ENCODE results near the gene MCTP1. TPM values are rescaled to one million over a fixed set of nuclear protein-coding genes. Genes with fewer than 3 reads are reported as not detected.

The MCTP1 gene
- total RNA-seq, 1 experiment from 2014 or later: 0.44 TPM

DNA sequence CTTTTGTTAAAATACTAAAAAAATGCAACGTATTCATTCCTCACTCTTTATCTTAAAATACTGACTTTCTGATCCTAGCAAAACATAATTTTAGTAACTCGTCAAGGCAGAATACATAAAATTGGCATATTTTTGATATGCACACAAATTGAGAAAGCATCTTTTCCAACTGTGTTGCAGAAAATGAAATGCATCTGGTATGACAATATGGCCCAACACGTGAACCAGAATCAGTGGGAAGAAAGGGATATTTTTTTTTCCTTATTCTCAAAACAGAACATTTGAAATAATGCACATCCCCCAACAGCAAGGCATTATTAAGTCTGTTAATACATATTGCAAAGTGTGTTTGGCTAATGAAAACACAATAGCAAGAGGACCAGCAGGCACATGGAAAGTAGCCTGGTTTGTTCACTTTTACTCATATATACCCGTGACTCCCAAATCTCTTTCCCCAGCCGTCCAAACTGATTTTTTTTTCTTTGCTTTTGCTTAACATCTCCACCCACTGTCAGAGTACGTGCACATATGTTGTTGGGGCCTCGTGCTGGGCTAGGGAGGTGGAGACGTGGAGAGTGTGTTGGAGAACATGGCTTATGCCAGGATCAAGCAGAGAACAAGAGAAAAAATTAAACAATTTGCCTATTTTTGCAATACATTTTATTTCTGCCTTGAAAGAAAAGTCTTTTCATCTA lies 4.3 kb downstream of the MCTP1 start (continued):
- TF ChIP-seq, protein P1, sequence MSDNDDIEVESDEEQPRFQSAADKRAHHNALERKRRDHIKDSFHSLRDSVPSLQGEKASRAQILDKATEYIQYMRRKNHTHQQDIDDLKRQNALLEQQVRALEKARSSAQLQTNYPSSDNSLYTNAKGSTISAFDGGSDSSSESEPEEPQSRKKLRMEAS (IDR thresholded peaks at IDR 0.05): no peak
- TF ChIP-seq POLR2A (IDR thresholded peaks at IDR 0.05; ENCODE audit: borderline replicate concordance, extremely low read depth, insufficient read depth, insufficient read length): no peak
- TF ChIP-seq EZH2 (IDR thresholded peaks at IDR 0.05): no peak

DNA sequence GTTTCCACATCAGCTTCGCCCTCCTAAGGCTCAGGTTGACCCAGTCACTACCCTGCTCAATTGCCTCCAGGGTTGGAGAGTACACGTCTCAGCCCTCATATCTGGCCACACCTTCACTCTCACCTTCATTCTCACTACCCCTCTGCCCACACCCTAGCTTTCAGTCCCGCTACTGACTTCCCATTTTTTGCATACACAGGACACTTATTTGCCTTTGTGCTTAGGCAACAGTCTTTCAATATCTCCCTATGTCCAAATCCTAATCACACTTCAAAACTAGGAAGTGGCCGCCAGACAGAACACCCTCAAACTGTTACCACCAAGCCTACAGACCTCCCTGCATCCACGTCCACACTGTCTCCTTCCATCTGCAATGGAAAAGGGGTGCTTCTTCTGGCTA lies 10.9 kb downstream of the MCTP1 start:
- DNase-seq (ENCODE audit: low read depth, low spot score): no peak
- no peak overlapping the region for H3K4me3 ChIP-seq (replicated peaks in 1 of 2; ENCODE audit: low read depth in 1 of 2, low read length in 2 of 2)
- H3K4me1 ChIP-seq (ENCODE audit: control insufficient read depth in 1 of 2, insufficient read depth in 2 of 2, low read length in 2 of 2): no peaks in the 10 kb centered on the region
- POLR2A ChIA-PET: no interaction called here
- BruUV-seq (replicated peaks): no TSS peak
- CTCF ChIA-PET: no interaction called here
- no peak overlapping the region for H2AFZ ChIP-seq (ENCODE audit: low read depth, low read length, poor library complexity, severe bottlenecking)
- RAD21 ChIA-PET (ENCODE audit: low non-redundant PET in 1 of 2, low total read pairs in 2 of 2, uncharacterized antibody in 2 of 2, unreplicated experiment in 2 of 2): no interaction called here
- TF ChIP-seq JUND (IDR thresholded peaks at IDR 0.05) (no peak), POLR2AphosphoS5 (IDR thresholded peaks at IDR 0.05; ENCODE audit: low read depth, low read length) (no peak), EZH2 (IDR thresholded peaks at IDR 0.05) (no peak), CBX3 (IDR thresholded peaks at IDR 0.05; ENCODE audit: low read depth) (no peak), RAD21 (IDR thresholded peaks at IDR 0.05; ENCODE audit: low read depth) (no peak), SIN3A (IDR thresholded peaks at IDR 0.05; ENCODE audit: low read depth) (no peak), ZFX (IDR thresholded peaks at IDR 0.05) (no peak), ZNF274 (IDR thresholded peaks at IDR 0.05; ENCODE audit: low read depth, low read length) (no peak), FOSL1 (IDR thresholded peaks at IDR 0.05; ENCODE audit: low read depth) (no peak), SRF (IDR thresholded peaks at IDR 0.05; ENCODE audit: low read depth) (no peak)
- TF ChIP-seq, protein P2, sequence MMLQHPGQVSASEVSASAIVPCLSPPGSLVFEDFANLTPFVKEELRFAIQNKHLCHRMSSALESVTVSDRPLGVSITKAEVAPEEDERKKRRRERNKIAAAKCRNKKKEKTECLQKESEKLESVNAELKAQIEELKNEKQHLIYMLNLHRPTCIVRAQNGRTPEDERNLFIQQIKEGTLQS (IDR thresholded peaks at IDR 0.05): no peak
- H3K9me3 ChIP-seq (ENCODE audit: control insufficient read depth in 1 of 2, insufficient read depth in 1 of 2, low read depth in 1 of 2, low read length in 2 of 2): no peaks in the 10 kb centered on the region
- ATAC-seq: no peak
- H3K79me2 ChIP-seq (ENCODE audit: insufficient read depth, low read length): no peaks in the 10 kb centered on the region
- H3K36me3 ChIP-seq (ENCODE audit: control insufficient read depth in 1 of 2, insufficient read depth in 2 of 2, low read length in 2 of 2): no peaks in the 10 kb centered on the region
- no peak overlapping the region for H3K4me2 ChIP-seq (ENCODE audit: low read length)
- no peaks in the 10 kb centered on the region for H3K27me3 ChIP-seq (ENCODE audit: insufficient read depth, low read length)
- no peak overlapping the region for H3K9ac ChIP-seq (ENCODE audit: low read length)
- no peak overlapping the region for H3K27ac ChIP-seq (ENCODE audit: low read depth, low read length)
- H3K9me2 ChIP-seq (ENCODE audit: insufficient read depth): no peaks in the 10 kb centered on the region
- intact Hi-C loops (cut with micrococcal nuclease): no loop called here
- no peaks in the 10 kb centered on the region for H4K20me1 ChIP-seq (ENCODE audit: insufficient read depth)

Measured in HCT116 (cell line).